HEK293T (cell line): ENCODE results near the gene IKZF3.

Source experiments
- FOXM1 ChIP-seq: fragments of 450-650 bp; IDR thresholded peaks from 2 replicates; pipeline ENCODE4 v1.6.1; 2017; ENCODE audit warnings: mild to moderate bottlenecking, borderline replicate concordance
- HDGF ChIP-seq: fragments of 450-650 bp; IDR thresholded peaks from 2 replicates; pipeline ENCODE4 v1.6.1; 2017; ENCODE audit warnings: antibody characterized with exemption, borderline replicate concordance
- LEF1 ChIP-seq: fragments of 450-650 bp; IDR thresholded peaks from 2 replicates; pipeline ENCODE4 v1.6.1; 2017; ENCODE audit warnings: mild to moderate bottlenecking, borderline replicate concordance
- SP1 ChIP-seq: fragments of 450-650 bp; IDR thresholded peaks from 2 replicates; pipeline ENCODE4 v1.6.1; 2017
- SUZ12 ChIP-seq: fragments of 450-650 bp; IDR thresholded peaks from 2 replicates; pipeline ENCODE4 v1.6.1; 2016; ENCODE audit warnings: mild to moderate bottlenecking
- ZNF384 ChIP-seq: fragments of 450-650 bp; IDR thresholded peaks from 2 replicates; pipeline ENCODE4 v1.6.1; 2016

DNA sequence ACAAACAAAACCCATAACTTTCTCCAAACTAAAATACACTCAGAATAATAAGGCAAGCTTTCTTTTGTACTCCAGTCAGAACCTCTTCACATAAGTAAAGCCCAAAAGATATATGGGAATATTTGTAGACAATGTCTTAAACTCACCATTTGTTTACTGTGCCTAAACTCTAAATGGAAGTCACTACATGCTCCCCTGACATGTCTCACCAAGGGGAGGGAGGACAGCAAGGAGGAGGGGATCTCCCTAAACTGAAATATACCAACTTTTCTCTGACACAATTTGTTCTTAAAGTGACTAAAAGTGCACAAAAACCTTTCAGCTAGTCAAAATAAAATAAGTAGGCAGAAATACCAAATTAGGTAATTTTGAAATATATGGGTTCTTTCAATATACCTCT lies 87.9 kb downstream of the IKZF3 start:
- TF ChIP-seq HDGF = no peak
- TF ChIP-seq LEF1 = no peak
- TF ChIP-seq SP1 = no peak
- no peak for TF ChIP-seq ZNF384
- no peak for TF ChIP-seq FOXM1
- TF ChIP-seq SUZ12 = no peak
